ENCODE data around the gene IGF1. TPM values are rescaled to one million over a fixed set of nuclear protein-coding genes. Genes with fewer than 3 reads are reported as not detected.

The IGF1 gene
- not detected for total RNA-seq

DNA sequence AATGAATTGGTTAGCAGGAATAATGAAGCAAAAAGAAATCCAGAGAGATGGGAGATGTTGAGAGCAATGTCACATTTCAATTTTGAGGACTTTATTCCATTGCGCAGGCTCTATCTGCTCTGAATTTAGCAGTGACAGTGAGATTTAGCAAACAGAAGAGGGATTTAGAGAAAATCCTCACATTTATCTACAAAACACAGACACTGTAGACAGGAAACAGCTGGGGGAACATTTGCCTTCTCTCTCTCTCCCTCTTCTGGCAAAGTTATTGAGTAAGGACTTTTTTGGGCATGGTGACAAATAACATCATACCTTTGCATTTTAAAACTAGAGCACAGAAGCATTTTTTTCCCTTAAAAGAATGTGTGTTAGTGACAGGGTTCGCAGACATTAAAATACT is at the start of gene IGF1:
Gene IGF1 (minus strand): TSS at position 158 of the 400 bp plus-strand sequence. CDS start 182 bp downstream, outside the sequence.
- no peaks in the 10 kb centered on the region for H3K9me3 Mint-ChIP-seq
- H3K27me3 Mint-ChIP-seq, result peaks cover 6% of the 10 kb centered on the region
- peaks cover 19% of the 10 kb centered on the region for H3K4me1 Mint-ChIP-seq (ENCODE audit: low read depth)
- ChIA-PET POLR2A (no interaction called here), CTCF (no interaction called here)
- intact Hi-C loops (cut with micrococcal nuclease), result loop anchor here (10.0 kb wide), 2 partner anchors 386 to 1064 kb away; no protein-coding TSS in a partner anchor
- no peak within 1 kb of the TSS for H3K27ac Mint-ChIP-seq
- no peak within 1 kb of the TSS for H3K4me3 Mint-ChIP-seq
- no peak for DNase-seq
- no peaks in the 10 kb centered on the region for H3K36me3 Mint-ChIP-seq

DNA sequence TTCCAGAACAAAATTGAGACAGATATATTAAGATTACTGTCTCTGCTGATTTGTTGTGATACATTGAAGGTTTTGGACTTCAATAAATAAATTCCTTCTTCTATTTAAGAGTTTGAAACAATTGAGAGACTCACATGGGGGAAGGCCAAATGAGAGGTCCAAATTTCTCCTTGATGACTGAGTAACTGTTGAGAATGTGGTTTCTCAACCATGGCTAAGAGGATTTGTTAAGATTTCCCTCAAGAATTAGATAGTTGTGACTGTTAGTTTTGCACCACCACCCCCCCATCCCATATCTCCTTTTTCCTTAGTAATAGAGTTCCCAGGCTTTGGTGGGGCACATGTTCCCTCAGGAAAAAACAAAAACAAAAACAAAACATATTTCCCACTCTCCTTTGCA is 47.7 kb upstream of the IGF1 start:
- Mint-ChIP-seq H3K27ac (no peak overlapping the region), H3K36me3 (no peaks in the 10 kb centered on the region), H3K9me3 (no peaks in the 10 kb centered on the region), H3K27me3 (no peaks in the 10 kb centered on the region), H3K4me3 (no peak overlapping the region), H3K4me1 (ENCODE audit: low read depth) (no peaks in the 10 kb centered on the region)
- intact Hi-C loops (cut with micrococcal nuclease), result no loop called here
- DNase-seq, result no peak
- ChIA-PET POLR2A (no interaction called here), CTCF (no interaction called here)

DNA sequence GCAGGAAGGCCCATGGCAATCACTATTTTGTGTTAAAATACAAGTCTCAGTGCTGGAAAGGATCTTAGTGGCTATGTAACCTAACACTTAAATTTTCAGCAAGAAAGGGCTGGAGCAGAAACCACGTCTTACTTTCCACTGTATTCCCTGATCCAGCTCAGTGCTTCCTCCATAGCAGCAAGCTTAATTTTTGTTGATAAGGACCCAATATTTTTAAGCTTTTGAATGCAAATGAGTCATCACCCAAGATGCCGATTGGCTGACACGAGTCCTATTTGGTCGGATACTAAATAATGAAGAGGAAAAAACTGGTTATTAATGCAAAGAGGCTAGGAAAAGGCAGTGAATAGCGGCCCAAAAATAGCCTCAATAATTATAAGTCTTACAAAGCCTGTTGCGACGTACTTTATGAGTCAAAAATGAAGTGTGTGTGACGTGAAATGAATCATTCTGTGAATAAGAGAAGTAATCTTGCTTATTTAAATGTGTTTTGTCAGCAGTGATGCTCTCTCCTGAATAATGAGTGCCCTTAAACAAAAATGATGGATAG is 46.9 kb upstream of the IGF1 start:
- Mint-ChIP-seq H3K4me3 (no peak overlapping the region), H3K36me3 (no peaks in the 10 kb centered on the region), H3K9me3 (no peaks in the 10 kb centered on the region), H3K4me1 (ENCODE audit: low read depth) (no peaks in the 10 kb centered on the region), H3K27ac (no peak overlapping the region), H3K27me3 (no peaks in the 10 kb centered on the region)
- ChIA-PET POLR2A (interaction anchor here (0.6 kb wide), 1 partner anchor 1144 kb away, joined by 3 read pairs; no protein-coding TSS in a partner anchor), CTCF (no interaction called here)
- intact Hi-C loops (cut with micrococcal nuclease), result no loop called here
- DNase-seq, result no peak

DNA sequence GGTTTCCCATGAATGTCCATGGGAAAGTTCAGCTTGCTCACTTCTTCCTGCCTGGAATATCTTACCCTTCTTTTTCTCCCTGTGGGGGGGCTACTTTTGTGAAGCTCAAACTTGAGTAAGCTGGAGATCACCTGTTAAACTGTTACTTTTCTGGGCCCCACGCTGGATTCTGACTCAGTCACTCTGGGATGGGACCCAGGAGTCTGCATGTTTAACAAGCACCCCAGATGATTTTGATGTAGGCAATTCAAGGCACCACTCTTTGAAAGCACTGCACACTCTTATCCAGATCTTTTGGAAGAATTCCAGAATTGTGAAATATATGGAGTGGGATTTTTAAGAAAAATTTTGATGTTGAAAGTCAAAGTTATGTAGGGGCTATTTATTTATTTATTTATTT is 46.3 kb upstream of the IGF1 start:
- Mint-ChIP-seq H3K4me3 (no peak overlapping the region), H3K36me3 (no peaks in the 10 kb centered on the region), H3K27me3 (peaks cover 1% of the 10 kb centered on the region), H3K27ac (no peak overlapping the region), H3K9me3 (no peaks in the 10 kb centered on the region), H3K4me1 (ENCODE audit: low read depth) (no peaks in the 10 kb centered on the region)
- no peak for DNase-seq
- intact Hi-C loops (cut with micrococcal nuclease), result no loop called here
- POLR2A ChIA-PET, result no interaction called here
- CTCF ChIA-PET, result no interaction called here

DNA sequence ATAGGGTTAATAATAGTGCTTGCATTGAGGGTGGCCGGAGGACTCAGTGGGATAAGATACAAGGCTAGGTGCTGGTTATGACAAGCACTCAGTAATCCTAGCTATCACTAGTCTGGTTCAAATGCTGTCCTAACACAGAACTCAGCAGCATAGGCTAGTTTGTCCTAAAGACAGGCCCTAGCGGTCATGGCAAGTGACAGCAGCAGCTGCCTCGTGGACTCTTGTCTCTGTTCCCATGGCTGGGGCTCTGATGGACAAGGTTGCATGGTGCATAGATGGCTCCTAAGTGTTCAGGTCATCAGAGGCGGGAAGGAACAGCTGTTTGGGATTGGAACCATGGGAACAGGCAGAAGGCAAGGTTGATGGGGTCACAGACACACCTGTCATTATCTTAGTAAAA is 42.4 kb upstream of the IGF1 start:
- Mint-ChIP-seq H3K4me3 (no peak overlapping the region), H3K36me3 (no peaks in the 10 kb centered on the region), H3K9me3 (no peaks in the 10 kb centered on the region), H3K4me1 (ENCODE audit: low read depth) (no peaks in the 10 kb centered on the region), H3K27ac (no peak overlapping the region), H3K27me3 (peaks cover 1% of the 10 kb centered on the region)
- POLR2A ChIA-PET, result no interaction called here
- no peak for DNase-seq
- intact Hi-C loops (cut with micrococcal nuclease), result no loop called here
- CTCF ChIA-PET, result no interaction called here

DNA sequence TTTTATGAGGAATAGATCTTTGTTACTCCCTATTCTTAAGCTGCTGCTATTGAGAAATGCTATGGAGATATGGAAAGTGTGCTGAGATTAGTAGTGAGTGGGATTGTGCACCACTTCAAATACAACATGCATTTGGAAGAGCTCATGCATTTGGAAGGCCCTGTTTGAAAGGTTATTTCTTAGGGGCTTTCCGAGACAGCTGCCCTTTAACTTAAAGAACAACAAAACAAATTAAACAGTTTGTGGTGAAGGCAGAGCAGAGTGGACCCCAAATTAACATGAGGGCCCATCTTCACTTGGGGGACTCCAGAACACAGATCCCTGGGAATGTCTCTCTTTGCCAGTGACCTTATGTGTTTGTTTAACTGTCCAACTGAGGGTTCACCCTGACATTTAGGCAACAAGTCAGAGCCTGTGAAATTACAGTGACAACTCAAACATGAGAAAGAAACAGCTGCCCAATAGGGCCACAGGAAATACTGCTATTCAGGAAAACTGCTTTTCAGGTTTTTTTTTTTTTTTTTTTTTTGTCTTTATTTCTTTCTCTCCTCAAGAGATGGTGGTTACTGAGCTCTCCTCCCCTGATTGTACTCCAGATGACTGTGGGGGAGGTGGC is 41.4 kb upstream of the IGF1 start:
- CTCF ChIA-PET, result no interaction called here
- intact Hi-C loops (cut with micrococcal nuclease), result no loop called here
- Mint-ChIP-seq H3K9me3 (no peaks in the 10 kb centered on the region), H3K4me3 (no peak overlapping the region), H3K4me1 (ENCODE audit: low read depth) (no peaks in the 10 kb centered on the region), H3K27ac (no peak overlapping the region), H3K27me3 (peaks cover 1% of the 10 kb centered on the region), H3K36me3 (no peaks in the 10 kb centered on the region)
- DNase-seq, result no peak
- POLR2A ChIA-PET, result no interaction called here

DNA sequence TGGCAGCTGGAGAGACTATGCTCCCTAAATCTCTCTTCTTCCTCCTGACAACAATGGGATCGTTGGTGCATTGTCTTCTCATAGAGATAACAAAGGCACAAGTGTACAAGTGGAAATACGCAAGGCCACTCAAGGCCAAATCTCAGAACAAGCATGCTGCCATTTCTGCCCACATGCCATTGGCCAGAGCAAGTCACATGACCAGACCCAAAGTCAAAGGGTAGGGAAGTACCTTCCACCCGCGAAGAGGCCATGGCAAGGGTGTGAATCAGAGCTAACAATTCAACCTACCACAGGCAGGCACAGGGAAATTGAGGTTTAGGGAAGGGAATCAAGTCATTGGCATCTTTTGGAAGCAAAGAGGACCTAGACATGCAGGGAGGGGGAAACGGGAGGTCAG is 38.5 kb upstream of the IGF1 start:
- Mint-ChIP-seq H3K27ac (no peak overlapping the region), H3K4me1 (ENCODE audit: low read depth) (no peaks in the 10 kb centered on the region), H3K4me3 (no peak overlapping the region), H3K27me3 (peaks cover 1% of the 10 kb centered on the region), H3K9me3 (no peaks in the 10 kb centered on the region), H3K36me3 (no peaks in the 10 kb centered on the region)
- intact Hi-C loops (cut with micrococcal nuclease), result no loop called here
- ChIA-PET POLR2A (no interaction called here), CTCF (no interaction called here)
- DNase-seq, result no peak

DNA sequence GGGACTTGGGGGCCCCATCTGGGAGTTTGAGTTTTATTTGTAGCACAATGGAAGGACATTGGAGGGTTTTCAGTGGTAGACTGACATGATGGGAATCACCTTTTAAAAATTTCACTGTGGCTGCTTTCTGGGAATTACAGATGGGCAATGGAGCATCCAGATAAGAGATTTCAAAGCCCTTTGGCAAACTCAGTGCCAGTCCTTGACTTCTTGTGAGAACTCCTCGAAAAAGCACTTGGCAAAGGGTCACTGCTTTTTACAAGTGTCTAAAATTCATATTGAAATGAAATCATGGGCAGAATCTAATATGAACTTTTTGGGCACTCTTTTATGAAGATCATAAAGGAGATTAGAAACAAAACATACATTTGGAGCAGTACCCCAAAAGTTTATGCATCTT is 34.3 kb upstream of the IGF1 start:
- no peaks in the 10 kb centered on the region for H3K4me1 Mint-ChIP-seq (ENCODE audit: low read depth)
- H3K27me3 Mint-ChIP-seq, result no peaks in the 10 kb centered on the region
- H3K27ac Mint-ChIP-seq, result no peak overlapping the region
- H3K36me3 Mint-ChIP-seq, result no peaks in the 10 kb centered on the region
- ChIA-PET CTCF (no interaction called here), POLR2A (no interaction called here)
- DNase-seq, result no peak
- H3K4me3 Mint-ChIP-seq, result no peak overlapping the region
- intact Hi-C loops (cut with micrococcal nuclease), result no loop called here
- no peaks in the 10 kb centered on the region for H3K9me3 Mint-ChIP-seq

DNA sequence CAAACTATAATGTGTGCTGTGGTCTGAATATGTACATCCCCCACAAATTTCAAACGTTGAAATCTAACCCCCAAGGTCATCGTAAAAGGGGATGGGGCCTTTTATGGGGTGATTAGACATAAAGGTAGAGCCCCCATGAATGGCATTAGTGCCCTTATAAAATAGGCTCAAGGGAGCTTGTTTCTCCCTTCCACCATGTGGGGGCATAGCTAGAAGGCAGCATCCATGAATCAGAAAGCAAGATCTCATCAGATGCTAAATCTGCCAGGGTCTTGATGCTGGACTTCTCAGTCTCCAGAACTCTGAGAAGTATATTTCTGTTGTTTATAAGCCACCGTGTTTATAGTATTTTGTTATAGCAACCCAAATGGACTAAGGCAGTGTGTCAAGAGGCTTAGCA is 33.4 kb upstream of the IGF1 start:
- Mint-ChIP-seq H3K9me3 (no peaks in the 10 kb centered on the region), H3K27ac (no peak overlapping the region), H3K27me3 (no peaks in the 10 kb centered on the region), H3K4me1 (ENCODE audit: low read depth) (no peaks in the 10 kb centered on the region), H3K4me3 (no peak overlapping the region), H3K36me3 (no peaks in the 10 kb centered on the region)
- intact Hi-C loops (cut with micrococcal nuclease), result no loop called here
- ChIA-PET POLR2A (no interaction called here), CTCF (no interaction called here)
- DNase-seq, result no peak

DNA sequence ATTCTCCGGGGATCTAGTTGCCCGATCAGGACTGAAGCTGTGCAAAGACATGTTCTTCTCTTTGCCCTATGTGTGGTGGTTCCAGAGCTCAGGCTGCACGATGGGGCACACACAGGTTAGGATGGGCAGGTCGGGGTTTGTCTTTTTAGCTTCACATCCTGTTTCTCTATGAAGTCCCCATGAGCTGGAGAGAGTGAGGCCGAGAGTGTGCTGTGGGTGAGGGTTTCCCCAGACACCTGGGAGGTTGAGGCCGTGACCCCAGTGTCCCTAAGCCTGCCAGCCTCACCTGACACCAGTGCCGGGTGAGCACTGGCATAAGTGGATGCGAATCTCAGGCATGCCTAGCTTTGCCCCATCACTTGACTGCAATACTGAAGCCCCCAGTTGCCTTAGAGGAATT is 32.9 kb upstream of the IGF1 start:
- H3K4me1 Mint-ChIP-seq (ENCODE audit: low read depth), result no peaks in the 10 kb centered on the region
- intact Hi-C loops (cut with micrococcal nuclease), result no loop called here
- no peaks in the 10 kb centered on the region for H3K9me3 Mint-ChIP-seq

DNA sequence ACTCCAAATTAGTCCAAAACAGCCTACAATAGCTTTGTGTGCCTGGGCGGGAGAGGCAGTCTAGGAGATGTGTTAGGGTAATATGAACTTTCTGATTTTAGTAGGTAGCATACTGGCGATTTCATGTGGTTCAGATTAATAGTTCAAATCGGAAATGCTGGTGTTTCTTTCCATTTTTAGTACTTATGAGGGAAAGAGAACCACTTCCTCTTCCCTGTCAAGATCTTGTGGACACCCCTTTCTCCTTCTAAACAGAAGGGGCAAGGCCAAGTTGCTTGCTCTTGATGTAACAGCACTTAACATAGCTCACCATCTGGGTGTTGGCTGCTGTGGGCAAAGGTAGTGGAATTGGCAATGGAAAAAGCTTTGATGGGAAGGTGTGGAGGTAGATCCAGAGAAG is 32.2 kb upstream of the IGF1 start:
- POLR2A ChIA-PET, result no interaction called here
- no peak for DNase-seq
- Mint-ChIP-seq H3K27me3 (no peaks in the 10 kb centered on the region), H3K27ac (no peak overlapping the region), H3K4me1 (ENCODE audit: low read depth) (no peaks in the 10 kb centered on the region), H3K4me3 (no peak overlapping the region), H3K9me3 (no peaks in the 10 kb centered on the region), H3K36me3 (no peaks in the 10 kb centered on the region)
- intact Hi-C loops (cut with micrococcal nuclease), result no loop called here
- CTCF ChIA-PET, result no interaction called here

More for the DNA sequence above, 32.9 kb upstream of the IGF1 start:
- Mint-ChIP-seq H3K27ac (no peak overlapping the region), H3K4me3 (no peak overlapping the region), H3K27me3 (no peaks in the 10 kb centered on the region), H3K36me3 (no peaks in the 10 kb centered on the region)
- no peak for DNase-seq
- POLR2A ChIA-PET, result no interaction called here
- CTCF ChIA-PET, result no interaction called here

DNA sequence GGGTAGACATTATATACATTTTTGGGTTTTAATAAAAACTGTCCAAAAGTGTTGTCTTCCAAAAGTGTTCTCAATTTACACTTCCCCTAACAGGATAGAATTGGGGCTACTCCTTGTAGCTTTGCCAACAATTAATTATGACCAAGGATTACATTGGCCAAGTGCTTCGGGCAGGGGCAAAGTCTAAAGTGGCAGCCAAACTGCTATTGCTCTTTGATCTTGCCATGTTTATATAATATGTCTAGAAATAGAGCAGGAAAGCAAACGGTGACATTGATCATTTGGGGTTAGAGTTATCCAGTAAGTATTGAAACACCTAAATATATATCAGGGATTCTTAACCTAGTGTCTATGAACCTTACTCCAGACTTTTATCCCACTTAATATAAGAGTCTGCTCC is 31.2 kb upstream of the IGF1 start:
- H3K27me3 Mint-ChIP-seq, result no peaks in the 10 kb centered on the region
- H3K4me3 Mint-ChIP-seq, result no peak overlapping the region
- DNase-seq, result no peak
- intact Hi-C loops (cut with micrococcal nuclease), result no loop called here
- no peaks in the 10 kb centered on the region for H3K36me3 Mint-ChIP-seq
- no peak overlapping the region for H3K27ac Mint-ChIP-seq
- H3K9me3 Mint-ChIP-seq, result no peaks in the 10 kb centered on the region
- no peaks in the 10 kb centered on the region for H3K4me1 Mint-ChIP-seq (ENCODE audit: low read depth)
- ChIA-PET POLR2A (no interaction called here), CTCF (no interaction called here)

DNA sequence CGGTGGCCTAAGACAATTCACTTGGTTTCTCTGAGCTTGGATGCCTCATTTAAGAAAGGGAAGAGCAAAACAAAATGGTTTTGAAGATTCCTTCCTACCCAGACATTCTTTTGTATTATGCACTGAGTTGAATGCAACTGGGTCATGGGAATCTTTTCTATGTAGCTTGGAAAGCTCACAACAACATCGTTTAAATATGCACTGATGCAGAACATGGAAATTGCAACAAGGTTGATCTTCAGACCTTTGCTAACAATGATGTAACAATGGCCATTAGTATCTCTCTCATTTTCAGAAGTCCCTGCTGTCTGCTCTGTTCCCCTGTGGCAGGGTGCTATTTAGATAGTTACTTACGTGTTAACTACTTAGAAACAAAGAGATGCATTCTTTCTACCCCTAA is 30.1 kb upstream of the IGF1 start:
- CTCF ChIA-PET, result no interaction called here
- intact Hi-C loops (cut with micrococcal nuclease), result no loop called here

More for the DNA sequence above, 30.1 kb upstream of the IGF1 start:
- Mint-ChIP-seq H3K9me3 (no peaks in the 10 kb centered on the region), H3K4me1 (ENCODE audit: low read depth) (no peaks in the 10 kb centered on the region), H3K27me3 (no peaks in the 10 kb centered on the region), H3K36me3 (no peaks in the 10 kb centered on the region), H3K27ac (no peak overlapping the region), H3K4me3 (no peak overlapping the region)
- no peak for DNase-seq
- POLR2A ChIA-PET, result no interaction called here

Data from activated CD4-positive, alpha-beta memory T cell treated with anti-CD3 and anti-CD28 coated beads for 36 hours (primary cell).